HUES64 (cell line): ENCODE measurements around the gene TIE1.

Experiments
- H3K27ac ChIP-seq: 2 replicates; pipeline ENCODE4 v1.7.0; 2013; ENCODE audit warnings: low read depth, low read length, inconsistent platforms
- H3K27me3 ChIP-seq: 2 replicates; pipeline ENCODE4 v1.6.1; 2013; ENCODE audit warnings: mild to moderate bottlenecking, low read length; ENCODE audit not compliant: insufficient read depth
- H3K36me3 ChIP-seq: 2 replicates; pipeline ENCODE4 v1.6.1; 2013; ENCODE audit warnings: mild to moderate bottlenecking, low read length; ENCODE audit not compliant: insufficient read depth
- H3K4me1 ChIP-seq: 2 replicates; pipeline ENCODE4 v1.6.1; 2013; ENCODE audit warnings: mild to moderate bottlenecking, low read length, moderate library complexity; ENCODE audit not compliant: insufficient read depth
- H3K4me3 ChIP-seq: 2 replicates; pipeline ENCODE4 v1.5.1; 2013; ENCODE audit warnings: mild to moderate bottlenecking, low read length, moderate library complexity
- H3K9ac ChIP-seq: 2 replicates; pipeline ENCODE4 v1.6.1; 2013; ENCODE audit warnings: mild to moderate bottlenecking, low read depth, low read length
- H3K9me3 ChIP-seq: 2 replicates; pipeline ENCODE4 v1.6.1; 2013; ENCODE audit warnings: low read depth, low read length; ENCODE audit not compliant: insufficient read depth
- WGBS: fragments of 150-250, 120-280 bp; methylation state at CpG from one replicate; pipeline ENCODE4 v1.1.7; 2013; ENCODE audit warnings: missing lambda C conversion rate; 5-methylcytosine and 5-hydroxymethylcytosine counted together

The TIE1 gene

GRCh38 chr1:43315963-43316737 lies 15.4 kb downstream of the TIE1 start:
- no peak overlapping the region for H3K27ac ChIP-seq
- H3K9ac ChIP-seq, result no peak overlapping the region
- H3K4me3 ChIP-seq, result no peak overlapping the region
- H3K4me1 ChIP-seq, result no peaks in the 10 kb centered on the region
- H3K27me3 ChIP-seq, result no peaks in the 10 kb centered on the region
- no peaks in the 10 kb centered on the region for H3K9me3 ChIP-seq
- H3K36me3 ChIP-seq, result no peaks in the 10 kb centered on the region
- WGBS, result 91% methylated on average over 10 of the region's 10 CpGs

GRCh38 chr1:43316738-43317520 lies 16.1 kb downstream of the TIE1 start:
- Histone ChIP-seq H3K36me3 (no peaks in the 10 kb centered on the region), H3K9ac (no peak overlapping the region), H3K4me1 (no peaks in the 10 kb centered on the region), H3K27me3 (no peaks in the 10 kb centered on the region), H3K4me3 (no peak overlapping the region), H3K9me3 (no peaks in the 10 kb centered on the region), H3K27ac (no peak overlapping the region)
- 93% methylated on average over 16 of the region's 16 CpGs for WGBS

GRCh38 chr1:43317817-43318471 lies 17.2 kb downstream of the TIE1 start:
- H3K4me1 ChIP-seq, result no peaks in the 10 kb centered on the region
- H3K9me3 ChIP-seq, result no peaks in the 10 kb centered on the region
- WGBS, result 91% methylated on average over 15 of the region's 15 CpGs
- no peak overlapping the region for H3K9ac ChIP-seq
- no peak overlapping the region for H3K27ac ChIP-seq
- no peak overlapping the region for H3K4me3 ChIP-seq
- H3K27me3 ChIP-seq, result no peaks in the 10 kb centered on the region
- no peaks in the 10 kb centered on the region for H3K36me3 ChIP-seq

GRCh38 chr1:43318831-43319230 lies 18.0 kb downstream of the TIE1 start:
- H3K4me3 ChIP-seq, result no peak overlapping the region
- H3K9me3 ChIP-seq, result no peaks in the 10 kb centered on the region
- H3K27me3 ChIP-seq, result no peaks in the 10 kb centered on the region
- H3K36me3 ChIP-seq, result no peaks in the 10 kb centered on the region
- no peak overlapping the region for H3K9ac ChIP-seq
- WGBS, result 89% methylated on average over 4 of the region's 4 CpGs
- no peak overlapping the region for H3K27ac ChIP-seq
- no peaks in the 10 kb centered on the region for H3K4me1 ChIP-seq

- 100% methylated on average over 3 of the region's 5 CpGs for WGBS
- Histone ChIP-seq H3K9ac (no peak overlapping the region), H3K4me3 (no peak overlapping the region), H3K27ac (no peak overlapping the region), H3K9me3 (no peaks in the 10 kb centered on the region), H3K4me1 (peaks cover under 1% of the 10 kb centered on the region; the same call in 1 of the 2 replicates), H3K27me3 (no peaks in the 10 kb centered on the region), H3K36me3 (no peaks in the 10 kb centered on the region)
Measured at GRCh38 chr1:43319288-43319687, 18.5 kb downstream of the TIE1 start.

- H3K4me1 ChIP-seq, result peaks cover 5% of the 10 kb centered on the region; the same call in 1 of the 2 replicates
- H3K36me3 ChIP-seq, result no peaks in the 10 kb centered on the region
- no peak overlapping the region for H3K27ac ChIP-seq
- no peak overlapping the region for H3K9ac ChIP-seq
- H3K9me3 ChIP-seq, result no peaks in the 10 kb centered on the region
- WGBS, result 92% methylated on average over 3 of the region's 3 CpGs
- no peaks in the 10 kb centered on the region for H3K27me3 ChIP-seq
- no peak overlapping the region for H3K4me3 ChIP-seq
Measured at GRCh38 chr1:43319766-43320165, 19.0 kb downstream of the TIE1 start.

GRCh38 chr1:43321331-43321891 lies 20.6 kb downstream of the TIE1 start:
- WGBS, result 91% methylated on average over 16 of the region's 16 CpGs
- Histone ChIP-seq H3K27me3 (no peaks in the 10 kb centered on the region), H3K9ac (no peak overlapping the region), H3K36me3 (no peaks in the 10 kb centered on the region), H3K4me1 (peaks cover 8% of the 10 kb centered on the region; the same call in 1 of the 2 replicates), H3K27ac (no peak overlapping the region), H3K4me3 (no peak overlapping the region), H3K9me3 (peaks cover 12% of the 10 kb centered on the region; the same call in 1 of the 2 replicates)

GRCh38 chr1:43322506-43322905 lies 21.7 kb downstream of the TIE1 start:
- WGBS, result 96% methylated on average over 5 of the region's 5 CpGs
- H3K9ac ChIP-seq, result no peak overlapping the region
- H3K4me1 ChIP-seq, result peaks cover 8% of the 10 kb centered on the region; the same call in 1 of the 2 replicates
- no peak overlapping the region for H3K27ac ChIP-seq
- H3K4me3 ChIP-seq, result no peak overlapping the region
- no peaks in the 10 kb centered on the region for H3K27me3 ChIP-seq
- H3K9me3 ChIP-seq, result peaks cover 17% of the 10 kb centered on the region; the same call in 1 of the 2 replicates
- no peaks in the 10 kb centered on the region for H3K36me3 ChIP-seq

GRCh38 chr1:43324810-43325209 lies 24.0 kb downstream of the TIE1 start:
- Histone ChIP-seq H3K27me3 (no peaks in the 10 kb centered on the region), H3K27ac (no peak overlapping the region), H3K9me3 (peaks cover 27% of the 10 kb centered on the region; the same call in 1 of the 2 replicates), H3K4me1 (peaks cover 9% of the 10 kb centered on the region; the same call in 1 of the 2 replicates), H3K36me3 (no peaks in the 10 kb centered on the region), H3K4me3 (no peak overlapping the region), H3K9ac (no peak overlapping the region)
- WGBS, result 91% methylated on average over 1 of the region's 1 CpG

- Histone ChIP-seq H3K4me1 (peaks cover 12% of the 10 kb centered on the region; the same call in 1 of the 2 replicates), H3K9me3 (peaks cover 27% of the 10 kb centered on the region; the same call in 1 of the 2 replicates), H3K27ac (no peak overlapping the region), H3K4me3 (no peak overlapping the region), H3K27me3 (no peaks in the 10 kb centered on the region), H3K36me3 (no peaks in the 10 kb centered on the region), H3K9ac (no peak overlapping the region)
Measured at GRCh38 chr1:43325381-43325780, 24.6 kb downstream of the TIE1 start.
